ENCODE results near the gene ERRFI1. TPM values are rescaled to one million over a fixed set of nuclear protein-coding genes. Genes with fewer than 3 reads are reported as not detected.

ERRFI1 gene
- polyA plus RNA-seq, 3 donors, result 0.08 to 1.5 (median 0.28) TPM

DNA sequence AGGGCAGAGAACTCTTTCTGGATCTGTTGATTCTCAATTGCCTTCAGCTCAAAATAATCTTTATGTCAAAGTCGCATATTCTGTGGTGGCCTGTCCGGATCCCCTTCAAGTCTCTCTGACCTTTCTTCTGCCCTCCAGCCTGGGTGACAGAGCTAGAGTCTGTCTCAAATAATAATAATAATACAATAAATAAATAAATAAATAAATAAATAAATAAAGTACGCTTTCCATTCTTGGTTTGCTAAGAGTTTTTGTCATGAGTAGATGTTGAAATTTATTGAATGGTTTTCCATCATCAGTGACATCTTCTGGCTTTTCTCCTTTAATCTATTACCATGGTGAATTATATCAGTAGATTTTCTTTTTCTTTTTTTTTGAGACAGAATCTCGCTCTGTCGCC, 30.7 kb downstream of the ERRFI1 start:
- no peaks in the 10 kb centered on the region for H3K27me3 ChIP-seq (ENCODE audit: control insufficient read depth in 2 of 2, insufficient read depth in 2 of 2, low read length in 2 of 2)
- H3K9me3 ChIP-seq (replicated peaks in 1 of 2; ENCODE audit: control insufficient read depth in 1 of 2, insufficient read depth in 1 of 2, low read length in 2 of 2), result no peaks in the 10 kb centered on the region
- Mint-ChIP-seq H3K27me3 (ENCODE audit: low read depth in 3 of 3) (peaks cover 0 to 7% (median 0%) of the 10 kb centered on the region in 3 donors), H3K9me3 (peaks cover 0 to 6% (median 2%) of the 10 kb centered on the region in 7 donors), H3K27ac (no peak overlapping the region), H3K36me3 (peaks cover 10 to 11% of the 10 kb centered on the region in 2 donors), H3K4me3 (no peak overlapping the region), H3K4me1 (peaks cover 15% of the 10 kb centered on the region)
- H3K27ac ChIP-seq (ENCODE audit: low read depth in 1 of 2, low read length in 2 of 2), result no peak overlapping the region
- TF ChIP-seq, protein P1, sequence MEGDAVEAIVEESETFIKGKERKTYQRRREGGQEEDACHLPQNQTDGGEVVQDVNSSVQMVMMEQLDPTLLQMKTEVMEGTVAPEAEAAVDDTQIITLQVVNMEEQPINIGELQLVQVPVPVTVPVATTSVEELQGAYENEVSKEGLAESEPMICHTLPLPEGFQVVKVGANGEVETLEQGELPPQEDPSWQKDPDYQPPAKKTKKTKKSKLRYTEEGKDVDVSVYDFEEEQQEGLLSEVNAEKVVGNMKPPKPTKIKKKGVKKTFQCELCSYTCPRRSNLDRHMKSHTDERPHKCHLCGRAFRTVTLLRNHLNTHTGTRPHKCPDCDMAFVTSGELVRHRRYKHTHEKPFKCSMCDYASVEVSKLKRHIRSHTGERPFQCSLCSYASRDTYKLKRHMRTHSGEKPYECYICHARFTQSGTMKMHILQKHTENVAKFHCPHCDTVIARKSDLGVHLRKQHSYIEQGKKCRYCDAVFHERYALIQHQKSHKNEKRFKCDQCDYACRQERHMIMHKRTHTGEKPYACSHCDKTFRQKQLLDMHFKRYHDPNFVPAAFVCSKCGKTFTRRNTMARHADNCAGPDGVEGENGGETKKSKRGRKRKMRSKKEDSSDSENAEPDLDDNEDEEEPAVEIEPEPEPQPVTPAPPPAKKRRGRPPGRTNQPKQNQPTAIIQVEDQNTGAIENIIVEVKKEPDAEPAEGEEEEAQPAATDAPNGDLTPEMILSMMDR (IDR thresholded peaks at IDR 0.05), result no peak
- no peak overlapping the region for H3K9ac ChIP-seq (ENCODE audit: insufficient read depth, low read length, poor library complexity, severe bottlenecking)
- H3K4me1 ChIP-seq (ENCODE audit: control insufficient read depth in 1 of 2, insufficient read depth in 2 of 2, low read length in 2 of 2), result peaks cover 14 to 18% of the 10 kb centered on the region in 2 donors
- WGBS (ENCODE audit: insufficient coverage), result no CpG with 5 or more reads among the region's 5 CpGs
- H4K20me1 ChIP-seq (ENCODE audit: insufficient read depth, low read length), result no peaks in the 10 kb centered on the region
- H3K36me3 ChIP-seq (replicated peaks in 1 of 2; ENCODE audit: control insufficient read depth in 1 of 2, insufficient read depth in 2 of 2, low read length in 2 of 2), result peaks cover 0 to 1% of the 10 kb centered on the region in 2 donors
- no peak overlapping the region for H3K4me2 ChIP-seq (replicated peaks; ENCODE audit: extremely low read depth, low read length, poor library complexity, severe bottlenecking)
- DNase-seq, result no peak
- H3K4me3 ChIP-seq (replicated peaks in 1 of 3; ENCODE audit: low read depth in 2 of 3, low read length in 3 of 3), result no peak overlapping the region
- H3K79me2 ChIP-seq (ENCODE audit: insufficient read depth, low read length), result no peaks in the 10 kb centered on the region
- intact Hi-C loops (cut with micrococcal nuclease), result no loop called here
- H2AFZ ChIP-seq (ENCODE audit: insufficient read depth, low read depth, low read length, poor library complexity, severe bottlenecking), result no peak overlapping the region

DNA sequence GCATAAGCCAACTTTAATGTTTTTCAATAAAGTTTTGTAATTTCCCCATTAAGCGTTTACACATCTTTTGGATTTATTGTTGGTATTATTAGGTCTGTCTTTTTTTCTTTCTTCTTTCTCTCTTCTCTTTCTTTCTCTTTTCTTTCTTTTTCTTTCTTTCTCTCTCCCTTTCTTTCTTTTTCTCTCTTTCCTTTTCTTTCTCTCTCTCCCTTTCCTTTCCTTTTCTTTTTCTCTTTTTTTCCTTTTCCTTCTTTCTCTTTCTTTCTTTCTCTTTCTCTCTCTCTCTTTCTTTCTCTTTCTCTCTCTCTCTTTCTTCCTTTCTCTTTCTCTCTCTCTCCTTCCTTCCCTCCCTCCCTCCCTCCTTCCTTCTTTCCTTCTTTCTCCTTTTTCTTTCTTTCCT, 31.3 kb downstream of the ERRFI1 start:
- peaks cover 0 to 6% (median 2%) of the 10 kb centered on the region in 7 donors for H3K9me3 Mint-ChIP-seq

More for the DNA sequence above, 31.3 kb downstream of the ERRFI1 start:
- Histone ChIP-seq H3K4me3 (replicated peaks in 1 of 3; ENCODE audit: low read depth in 2 of 3, low read length in 3 of 3) (no peak overlapping the region), H2AFZ (ENCODE audit: insufficient read depth, low read depth, low read length, poor library complexity, severe bottlenecking) (no peak overlapping the region), H3K4me1 (ENCODE audit: control insufficient read depth in 1 of 2, insufficient read depth in 2 of 2, low read length in 2 of 2) (peaks cover 14 to 18% of the 10 kb centered on the region in 2 donors), H4K20me1 (ENCODE audit: insufficient read depth, low read length) (no peaks in the 10 kb centered on the region), H3K4me2 (replicated peaks; ENCODE audit: extremely low read depth, low read length, poor library complexity, severe bottlenecking) (no peak overlapping the region), H3K9me3 (replicated peaks in 1 of 2; ENCODE audit: control insufficient read depth in 1 of 2, insufficient read depth in 1 of 2, low read length in 2 of 2) (no peaks in the 10 kb centered on the region), H3K79me2 (ENCODE audit: insufficient read depth, low read length) (no peaks in the 10 kb centered on the region), H3K9ac (ENCODE audit: insufficient read depth, low read length, poor library complexity, severe bottlenecking) (no peak overlapping the region), H3K27ac (ENCODE audit: low read depth in 1 of 2, low read length in 2 of 2) (no peak overlapping the region), H3K36me3 (replicated peaks in 1 of 2; ENCODE audit: control insufficient read depth in 1 of 2, insufficient read depth in 2 of 2, low read length in 2 of 2) (peaks cover 0 to 8% of the 10 kb centered on the region in 2 donors), H3K27me3 (ENCODE audit: control insufficient read depth in 2 of 2, insufficient read depth in 2 of 2, low read length in 2 of 2) (no peaks in the 10 kb centered on the region)
- intact Hi-C loops (cut with micrococcal nuclease), result no loop called here
- H3K27ac Mint-ChIP-seq, result peak overlapping the region in 1 of 7 donors; percentile 75
- peaks cover 16 to 17% of the 10 kb centered on the region in 2 donors for H3K36me3 Mint-ChIP-seq
- peaks cover 0 to 7% (median 0%) of the 10 kb centered on the region in 3 donors for H3K27me3 Mint-ChIP-seq (ENCODE audit: low read depth in 3 of 3)
- no peak for DNase-seq
- H3K4me1 Mint-ChIP-seq, result peaks cover 15% of the 10 kb centered on the region
- H3K4me3 Mint-ChIP-seq, result no peak overlapping the region
- WGBS (ENCODE audit: insufficient coverage), result no CpG with 5 or more reads among the region's 1 CpG
- TF ChIP-seq, protein P1 (IDR thresholded peaks at IDR 0.05), result no peak
